Neuronal stem cell (in vitro differentiated cells): ENCODE data around the gene NUMBL.

Source experiments
- DNase-seq: peaks from one replicate; pipeline ENCODE4 v3.0.0-alpha.2; 2013; ENCODE audit warnings: low spot score
- H2AFZ ChIP-seq: one replicate; pipeline ENCODE4 v1.6.1; 2013; ENCODE audit warnings: mild to moderate bottlenecking, low read length, inconsistent platforms
- H2AK5ac ChIP-seq: 2 replicates; pipeline ENCODE4 v1.6.1; 2013; ENCODE audit warnings: low read depth, mild to moderate bottlenecking, inconsistent platforms, low read length, moderate library complexity, mixed read lengths
- H2BK120ac ChIP-seq: 2 replicates; pipeline ENCODE4 v1.6.1; 2013; ENCODE audit warnings: low read depth, mild to moderate bottlenecking, inconsistent platforms, low read length, moderate library complexity, mixed read lengths
- H2BK12ac ChIP-seq: one replicate; pipeline ENCODE4 v1.6.1; 2013; ENCODE audit warnings: low read length, inconsistent platforms
- H2BK15ac ChIP-seq: 2 replicates; pipeline ENCODE4 v1.6.1; 2013; ENCODE audit warnings: mild to moderate bottlenecking, low read length, inconsistent platforms, mixed read lengths
- H2BK5ac ChIP-seq: one replicate; pipeline ENCODE4 v1.6.1; 2013; ENCODE audit warnings: inconsistent platforms, mild to moderate bottlenecking, low read length, moderate library complexity
- H3K14ac ChIP-seq: one replicate; pipeline ENCODE4 v1.6.1; 2013; ENCODE audit warnings: low read length, inconsistent platforms
- H3K18ac ChIP-seq: 2 replicates; pipeline ENCODE4 v1.6.1; 2013; ENCODE audit warnings: low read length, inconsistent platforms
- H3K23ac ChIP-seq: 2 replicates; pipeline ENCODE4 v1.6.1; 2013; ENCODE audit warnings: low read depth, mild to moderate bottlenecking, mixed read lengths, low read length, inconsistent platforms; ENCODE audit not compliant: poor library complexity
- H3K27ac ChIP-seq: replicated peaks from 3 replicates; pipeline ENCODE4 v1.5.1; 2013; ENCODE audit warnings: low read length, inconsistent platforms
- H3K27me3 ChIP-seq, 3 experiments: 2 replicates each; pipeline ENCODE4 v1.6.1; 2013; ENCODE audit warnings: low read length in 3 of 3, mild to moderate bottlenecking in 2 of 3, inconsistent platforms in 1 of 3, low read depth in 1 of 3, mixed read lengths in 1 of 3, moderate library complexity in 1 of 3; ENCODE audit not compliant: control insufficient read depth in 3 of 3, insufficient read depth in 3 of 3
- H3K36me3 ChIP-seq, 2 donors: replicated peaks in 1 of 2; 2 replicates each; pipeline ENCODE4 v1.6.1; 2013; ENCODE audit warnings: low read length in 2 of 2; ENCODE audit not compliant: control insufficient read depth in 2 of 2, insufficient read depth in 2 of 2
- H3K4ac ChIP-seq: 2 replicates; pipeline ENCODE4 v1.6.1; 2013; ENCODE audit warnings: inconsistent platforms, mild to moderate bottlenecking, low read length, moderate library complexity
- H3K4me1 ChIP-seq, 2 donors: 1 replicate in 1 of 2; 2 replicates in 1 of 2; pipeline ENCODE4 v1.6.1; 2013; ENCODE audit warnings: low read length in 2 of 2, low read depth in 1 of 2; ENCODE audit not compliant: control insufficient read depth in 2 of 2, insufficient read depth in 1 of 2
- H3K4me2 ChIP-seq: one replicate; pipeline ENCODE4 v1.6.1; 2013; ENCODE audit warnings: mild to moderate bottlenecking, low read length, inconsistent platforms; ENCODE audit not compliant: insufficient read depth, poor library complexity, severe bottlenecking
- H3K4me3 ChIP-seq, 2 donors: 2 replicates each; pipeline ENCODE4 v1.5.1; 2013; ENCODE audit warnings: low read length in 2 of 2, mild to moderate bottlenecking in 2 of 2, inconsistent platforms in 1 of 2, moderate library complexity in 1 of 2
- H3K79me1 ChIP-seq: one replicate; pipeline ENCODE4 v1.6.1; 2013; ENCODE audit warnings: low read depth, mild to moderate bottlenecking, inconsistent platforms, low read length, moderate library complexity
- H3K9ac ChIP-seq: one replicate; pipeline ENCODE4 v1.6.1; 2013; ENCODE audit warnings: mild to moderate bottlenecking, low read depth, low read length, inconsistent platforms; ENCODE audit not compliant: poor library complexity
- H3K9me3 ChIP-seq, 2 donors: replicated peaks in 1 of 2; 2 replicates each; pipeline versions ENCODE3 to v1.6.1; 2013; ENCODE audit warnings: low read length in 2 of 2, mild to moderate bottlenecking in 2 of 2, inconsistent platforms in 1 of 2, low read depth in 1 of 2, mixed read lengths in 1 of 2, moderate library complexity in 1 of 2; ENCODE audit not compliant: control insufficient read depth in 2 of 2, insufficient read depth in 1 of 2
- H4K8ac ChIP-seq: one replicate; pipeline ENCODE4 v1.6.1; 2013; ENCODE audit warnings: low read depth, mild to moderate bottlenecking, inconsistent platforms, low read length, moderate library complexity
- H4K91ac ChIP-seq: one replicate; pipeline ENCODE4 v1.6.1; 2013; ENCODE audit warnings: low read length, low read depth, mild to moderate bottlenecking, inconsistent platforms; ENCODE audit not compliant: poor library complexity
- WGBS, 2 donors: extraction: QIAGEN DNeasy Blood & Tissue Kit; methylation state at CpG; one replicate each; pipeline ENCODE4 v1.1.7; 2013; ENCODE audit warnings: missing lambda C conversion rate in 2 of 2, mixed read lengths in 1 of 2; ENCODE audit not compliant: insufficient read length in 2 of 2, insufficient replicate concordance in 1 of 2; ENCODE audit errors: extremely low coverage in 2 of 2; 5-methylcytosine and 5-hydroxymethylcytosine counted together

The NUMBL gene

DNA sequence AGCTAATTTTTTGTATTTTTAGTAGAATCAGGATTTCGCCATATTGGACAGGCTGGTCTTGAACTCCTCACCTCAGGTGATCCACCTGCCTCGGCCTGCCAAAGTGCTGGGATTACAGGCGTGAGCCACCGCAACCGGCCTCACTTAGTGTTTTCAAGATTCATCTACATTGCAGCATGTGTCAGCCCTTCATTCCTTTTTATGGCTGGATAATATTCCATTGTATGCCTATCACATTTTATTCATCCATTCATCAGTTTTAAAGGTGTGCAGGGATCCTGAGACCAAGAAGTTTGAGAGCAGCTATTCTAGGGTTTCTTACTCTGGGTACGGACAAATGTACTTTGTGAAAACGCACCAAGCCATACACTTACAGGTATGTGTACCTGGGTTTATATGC is 17.2 kb upstream of the NUMBL start:
- no peak for DNase-seq
- Histone ChIP-seq H3K4me1 (peaks cover 0 to 2% of the 10 kb centered on the region in 2 donors), H3K9me3 (no peaks in the 10 kb centered on the region), H2BK120ac (no peak overlapping the region), H3K9ac (no peak overlapping the region), H4K8ac (no peak overlapping the region), H3K14ac (no peak overlapping the region), H4K91ac (no peak overlapping the region), H3K36me3 (peaks cover 28 to 89% of the 10 kb centered on the region in 2 donors), H3K18ac (no peak overlapping the region), H3K4me3 (no peak overlapping the region), H2AK5ac (no peak overlapping the region), H2BK12ac (no peak overlapping the region), H3K4me2 (no peak overlapping the region), H2BK15ac (no peak overlapping the region), H3K27me3 (no peaks in the 10 kb centered on the region), H3K4ac (no peak overlapping the region), H3K27ac (no peak overlapping the region), H2BK5ac (no peak overlapping the region), H3K23ac (no peak overlapping the region), H3K79me1 (no peaks in the 10 kb centered on the region), H2AFZ (no peak overlapping the region)
- no CpG with 5 or more reads among the region's 7 CpGs for WGBS, 2 donors

DNA sequence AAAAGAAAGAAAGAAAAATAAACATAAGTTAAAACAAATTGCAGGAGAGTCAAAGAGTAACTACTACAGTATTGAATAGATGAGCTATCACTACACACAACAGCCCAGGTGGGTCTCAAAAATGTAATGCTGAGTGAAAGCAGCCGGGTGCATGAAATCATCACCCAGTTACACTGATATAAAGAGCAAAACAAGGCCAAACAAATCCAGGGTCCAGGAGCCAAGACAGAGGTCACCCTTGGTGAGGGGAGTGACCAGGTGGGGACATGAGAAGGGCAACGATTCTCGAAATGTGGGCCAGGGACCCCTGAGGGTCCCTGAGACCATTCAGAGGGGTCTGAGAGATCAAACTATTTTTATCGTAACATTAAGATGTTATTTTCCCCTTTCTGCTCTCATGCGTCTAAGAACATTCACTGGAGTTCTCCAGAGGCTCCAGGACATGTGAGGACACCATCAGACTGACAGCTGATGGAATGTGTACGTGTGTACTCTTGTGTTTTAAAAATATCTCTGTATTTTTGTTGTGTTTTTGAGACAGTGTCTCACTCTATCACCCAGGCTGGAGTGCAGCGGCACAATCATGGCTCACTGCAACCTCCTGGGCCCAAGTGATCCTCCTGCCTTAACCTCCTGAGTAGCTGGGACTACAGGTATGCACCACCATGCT is 15.6 kb upstream of the NUMBL start:
- no peak overlapping the region for H3K4ac ChIP-seq
- H4K8ac ChIP-seq = no peak overlapping the region
- H3K23ac ChIP-seq = no peak overlapping the region
- no peak overlapping the region for H3K9ac ChIP-seq
- H3K9me3 ChIP-seq = no peaks in the 10 kb centered on the region
- H2BK15ac ChIP-seq = no peak overlapping the region
- no peak overlapping the region for H3K27ac ChIP-seq
- H3K79me1 ChIP-seq = no peaks in the 10 kb centered on the region
- no peak overlapping the region for H3K14ac ChIP-seq
- H2BK5ac ChIP-seq = no peak overlapping the region
- H2BK120ac ChIP-seq = no peak overlapping the region
- no peak overlapping the region for H4K91ac ChIP-seq
- H2AFZ ChIP-seq = no peak overlapping the region
- H3K18ac ChIP-seq = no peak overlapping the region
- H3K36me3 ChIP-seq = peaks cover 37 to 91% of the 10 kb centered on the region in 2 donors
- DNase-seq = no peak
- H2AK5ac ChIP-seq = no peak overlapping the region
- WGBS, 2 donors = no CpG with 5 or more reads among the region's 7 CpGs
- H3K4me1 ChIP-seq = peaks cover 0 to 4% of the 10 kb centered on the region in 2 donors
- no peak overlapping the region for H3K4me3 ChIP-seq
- no peak overlapping the region for H2BK12ac ChIP-seq
- no peak overlapping the region for H3K4me2 ChIP-seq
- no peaks in the 10 kb centered on the region for H3K27me3 ChIP-seq

DNA sequence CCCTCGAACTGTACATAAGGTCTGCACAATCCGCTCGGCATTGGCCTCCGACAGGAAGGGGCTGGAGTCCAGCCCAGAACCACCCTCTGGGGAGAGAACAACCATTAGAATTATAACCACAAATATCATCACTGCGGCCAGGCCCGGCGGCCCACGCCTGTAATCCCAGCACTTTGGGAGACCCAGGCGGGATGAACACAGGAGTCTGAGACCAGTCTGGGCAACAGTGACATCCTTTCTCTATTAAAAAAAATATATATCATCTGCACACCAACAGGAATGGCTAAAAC is 14.9 kb upstream of the NUMBL start:
- no peaks in the 10 kb centered on the region for H3K79me1 ChIP-seq
- H3K14ac ChIP-seq = no peak overlapping the region
- H3K23ac ChIP-seq = no peak overlapping the region
- H2BK12ac ChIP-seq = no peak overlapping the region
- no peak overlapping the region for H3K4ac ChIP-seq
- H3K36me3 ChIP-seq = peaks cover 40 to 93% of the 10 kb centered on the region in 2 donors
- no peak overlapping the region for H2AK5ac ChIP-seq
- H3K4me1 ChIP-seq = peaks cover 0 to 4% of the 10 kb centered on the region in 2 donors
- no peak overlapping the region for H2BK5ac ChIP-seq
- no peak overlapping the region for H3K18ac ChIP-seq
- DNase-seq = no peak
- WGBS, 2 donors = no CpG with 5 or more reads among the region's 9 CpGs
- H2BK120ac ChIP-seq = no peak overlapping the region
- H4K8ac ChIP-seq = no peak overlapping the region
- H3K4me3 ChIP-seq = no peak overlapping the region
- no peaks in the 10 kb centered on the region for H3K9me3 ChIP-seq
- H3K9ac ChIP-seq = no peak overlapping the region
- no peak overlapping the region for H3K4me2 ChIP-seq
- H4K91ac ChIP-seq = no peak overlapping the region
- H3K27ac ChIP-seq = no peak overlapping the region
- H2BK15ac ChIP-seq = no peak overlapping the region
- H2AFZ ChIP-seq = no peak overlapping the region
- H3K27me3 ChIP-seq = no peaks in the 10 kb centered on the region

DNA sequence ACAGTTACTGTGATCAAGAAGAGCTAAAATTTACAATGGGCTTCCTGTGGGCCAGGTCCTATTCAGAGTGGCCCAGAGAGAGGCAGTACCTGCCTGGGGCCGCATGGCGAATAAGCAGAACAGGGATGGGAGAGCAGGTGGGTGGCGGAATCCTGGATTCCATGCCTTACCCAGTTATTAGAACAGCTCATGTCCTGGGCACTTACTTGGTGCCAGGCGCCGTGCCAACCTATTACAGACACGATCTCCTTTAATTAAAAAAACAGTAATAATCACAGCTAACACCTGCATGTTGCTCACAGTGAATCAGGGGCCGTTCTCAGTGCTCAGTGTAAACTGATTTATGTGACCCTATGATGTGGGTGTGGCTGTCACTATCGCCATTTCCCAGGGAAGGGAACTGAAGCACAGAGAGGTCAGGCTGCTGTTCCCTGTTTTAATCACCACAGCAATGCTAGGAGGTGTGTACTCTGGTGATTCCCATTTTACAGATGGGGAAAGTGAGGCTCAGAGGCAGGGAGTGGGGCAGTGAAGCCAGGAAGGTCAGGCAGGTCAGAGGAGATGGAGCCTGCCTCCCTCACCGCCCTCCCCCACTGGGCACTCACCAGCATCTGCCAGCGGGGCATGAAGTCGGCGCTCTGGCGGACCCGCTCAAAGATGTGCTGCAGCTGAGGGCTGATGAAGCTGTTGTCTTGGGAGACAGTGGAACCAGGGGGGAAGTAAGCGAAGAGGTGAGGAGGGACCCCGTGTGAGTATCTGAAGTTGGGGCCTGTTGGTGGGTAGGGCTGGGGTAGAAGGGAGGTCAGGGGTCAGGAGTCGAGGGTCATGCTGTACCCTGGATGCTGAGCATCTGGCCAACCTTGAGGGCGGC is 14.3 kb upstream of the NUMBL start:
- Histone ChIP-seq H3K4me2 (no peak overlapping the region), H3K18ac (no peak overlapping the region), H3K23ac (no peak overlapping the region), H3K27ac (no peak overlapping the region), H2BK120ac (no peak overlapping the region), H3K9ac (no peak overlapping the region), H3K14ac (no peak overlapping the region), H2AK5ac (no peak overlapping the region), H3K36me3 (peaks cover 42 to 95% of the 10 kb centered on the region in 2 donors), H4K91ac (no peak overlapping the region), H3K79me1 (no peaks in the 10 kb centered on the region), H2BK5ac (no peak overlapping the region), H3K9me3 (no peaks in the 10 kb centered on the region), H3K4ac (no peak overlapping the region), H3K27me3 (no peaks in the 10 kb centered on the region), H2BK15ac (no peak overlapping the region), H3K4me3 (no peak overlapping the region), H4K8ac (no peak overlapping the region), H3K4me1 (peaks cover 0 to 4% of the 10 kb centered on the region in 2 donors), H2AFZ (no peak overlapping the region), H2BK12ac (no peak overlapping the region)
- no peak for DNase-seq
- no CpG with 5 or more reads among the region's 18 CpGs for WGBS, 2 donors
